GM12878 (cell line): Measurements from ENCODE around the gene CEP89. TPM values are rescaled to one million over a fixed set of nuclear protein-coding genes. Genes with fewer than 3 reads are reported as not detected.

Experiments used
- ATAC-seq: fragments of 200-7000 bp; cut with Tn5 transposase; 3 replicates; pipeline ENCODE4 v1.9.1; 2020; ENCODE audit warnings: mild to moderate bottlenecking, moderate library complexity
- BruUV-seq: library from RNA; stranded (reverse); fragments of 400-500 nt; replicated peaks from 2 replicates; lab custom pipeline; 2021; lab: Mats Ljungman, UMichigan
- CTCF ChIA-PET: fragments of 300-600 bp; sonication (Branson Sonifier 250); formaldehyde crosslinking; extraction: SDS; loops from one replicate; lab custom pipeline; 2021; ENCODE audit warnings: inconsistent platforms; lab: Yijun Ruan, JAX
- POLR2A ChIA-PET: fragments of 350-600 bp; formaldehyde crosslinking; extraction: SDS; loops from one replicate; lab custom pipeline; 2021; ENCODE audit warnings: inconsistent platforms; lab: Charles Lee
- RAD21 ChIA-PET: fragments of 300-600 bp; sonication (Branson Sonifier 250); formaldehyde crosslinking; loops from one replicate; lab custom pipeline; 2023; ENCODE audit warnings: antibody characterized with exemption; ENCODE audit not compliant: unreplicated experiment; lab: Charles Lee
- SMC1A ChIA-PET: fragments of 300-600 bp; sonication (Branson Sonifier 250); formaldehyde crosslinking; loops from one replicate; lab custom pipeline; 2023; ENCODE audit not compliant: unreplicated experiment, uncharacterized antibody; lab: Charles Lee
- DNase-seq: peaks from one replicate; pipeline ENCODE4 v3.0.0-alpha.2; 2011; ENCODE audit warnings: low read depth, low spot score
- FAIRE-seq: peaks from 3 replicates; lab custom pipeline; 2011; peaks lifted over from hg19 to GRCh38; lab: Jason Lieb, UNC
- H2AFZ ChIP-seq: 2 replicates; pipeline ENCODE4 v1.6.0; 2011; ENCODE audit warnings: low read depth, low read length, control low read depth; ENCODE audit not compliant: control insufficient read depth
- H3K27ac ChIP-seq: 2 replicates; pipeline ENCODE4 v1.5.1; 2011; ENCODE audit warnings: control low read depth; ENCODE audit not compliant: control insufficient read depth, insufficient read depth
- H3K27me3 ChIP-seq, 2 experiments: replicated peaks in 1 of 2; 2 replicates each; pipeline versions ENCODE4 v1.6.0 to v1.6.1; 2011; ENCODE audit warnings: low read length in 1 of 2; ENCODE audit not compliant: control insufficient read depth in 2 of 2, insufficient read depth in 2 of 2
- H3K36me3 ChIP-seq, 2 experiments: 2 replicates each; pipeline ENCODE4 v1.5.1; 2011; ENCODE audit warnings: low read length in 1 of 2; ENCODE audit not compliant: control insufficient read depth in 2 of 2, insufficient read depth in 2 of 2
- H3K4me1 ChIP-seq: 2 replicates; pipeline ENCODE4 v1.6.1; 2011; ENCODE audit warnings: mild to moderate bottlenecking, low read length, moderate library complexity, mixed read lengths; ENCODE audit not compliant: control insufficient read depth, insufficient read depth
- H3K4me2 ChIP-seq: 2 replicates; pipeline ENCODE4 v1.6.0; 2011; ENCODE audit warnings: control low read depth; ENCODE audit not compliant: control insufficient read depth, insufficient read depth
- H3K4me3 ChIP-seq: fragments of 200-600 bp; sonication (generic); 2 replicates; pipeline ENCODE4 v1.5.1; 2016
- H3K79me2 ChIP-seq: 2 replicates; pipeline ENCODE4 v1.6.0; 2011; ENCODE audit warnings: low read length; ENCODE audit not compliant: control insufficient read depth, insufficient read depth
- H3K9ac ChIP-seq: 2 replicates; pipeline ENCODE4 v1.8.0; 2011; ENCODE audit warnings: low read length, control low read depth, mixed read lengths; ENCODE audit not compliant: control insufficient read depth, insufficient read depth
- H3K9me3 ChIP-seq: replicated peaks from 3 replicates; pipeline ENCODE4 v1.5.1; 2011; ENCODE audit warnings: mild to moderate bottlenecking, low read length; ENCODE audit not compliant: control insufficient read depth, insufficient read depth
- H4K20me1 ChIP-seq: 2 replicates; pipeline ENCODE4 v1.6.0; 2011; ENCODE audit not compliant: control insufficient read depth, insufficient read depth
- CHD1 ChIP-seq: IDR thresholded peaks from 2 replicates; pipeline ENCODE4 v1.6.1; 2012; ENCODE audit warnings: low read depth, low read length, improper control_type of control experiment
- CHD2 ChIP-seq: IDR thresholded peaks from 2 replicates; pipeline ENCODE4 v1.6.1; 2011; ENCODE audit warnings: low read depth, low read length, improper control_type of control experiment, borderline replicate concordance
- CHD4 ChIP-seq: fragments of 200-600 bp; sonication (generic); IDR thresholded peaks from 2 replicates; pipeline ENCODE4 v1.6.1; 2016; ENCODE audit warnings: mild to moderate bottlenecking
- EGR1 ChIP-seq, 2 experiments: IDR thresholded peaks; 1 replicate in 1 of 2; 2 replicates in 1 of 2; pipeline ENCODE4 v1.6.1; 2011 to 2012; ENCODE audit warnings: low read depth in 2 of 2, low read length in 2 of 2, borderline replicate concordance in 1 of 2, mild to moderate bottlenecking in 1 of 2, moderate library complexity in 1 of 2
- FOS ChIP-seq: IDR thresholded peaks from 3 replicates; pipeline ENCODE4 v1.6.1; 2011; ENCODE audit warnings: borderline replicate concordance; ENCODE audit not compliant: insufficient read length; ENCODE audit errors: extremely low read depth
- MLLT1 ChIP-seq: fragments of 450-650 bp; IDR thresholded peaks from 2 replicates; pipeline ENCODE4 v1.6.1; 2016; ENCODE audit warnings: mild to moderate bottlenecking
- NFYA ChIP-seq: IDR thresholded peaks from 2 replicates; pipeline ENCODE4 v1.6.1; 2011; ENCODE audit warnings: low read depth, mild to moderate bottlenecking, low read length, improper control_type of control experiment, borderline replicate concordance
- NR2F1 ChIP-seq: fragments of 450-650 bp; conservative IDR thresholded peaks from 2 replicates; pipeline ENCODE4 v1.6.1; 2017; ENCODE audit warnings: mild to moderate bottlenecking
- PML ChIP-seq: IDR thresholded peaks from 2 replicates; pipeline ENCODE4 v1.6.1; 2012; ENCODE audit warnings: low read length, inconsistent platforms
- POLR2AphosphoS5 ChIP-seq: IDR thresholded peaks from 2 replicates; pipeline ENCODE4 v1.6.1; 2011; ENCODE audit warnings: mild to moderate bottlenecking, low read length, inconsistent platforms
- SP1 ChIP-seq: IDR thresholded peaks from one replicate; pipeline ENCODE4 v1.6.1; 2011; ENCODE audit warnings: low read depth, low read length
- SREBF1 ChIP-seq: IDR thresholded peaks from 2 replicates; pipeline ENCODE4 v1.6.1; 2012; ENCODE audit warnings: mild to moderate bottlenecking, low read length
- SREBF2 ChIP-seq: IDR thresholded peaks from 2 replicates; pipeline ENCODE4 v1.6.1; 2012; ENCODE audit warnings: mild to moderate bottlenecking, low read length
- TCF12 ChIP-seq: IDR thresholded peaks from 2 replicates; pipeline ENCODE4 v1.6.1; 2011; ENCODE audit warnings: low read depth, mild to moderate bottlenecking, low read length
- ZNF622 ChIP-seq: fragments of 450-650 bp; IDR thresholded peaks from 2 replicates; pipeline ENCODE4 v1.6.1; 2017; ENCODE audit warnings: mild to moderate bottlenecking, inconsistent platforms
- WGBS: methylation state at CpG from one replicate; pipeline ENCODE4 v1.1.6; 2016; ENCODE audit warnings: low lambda C conversion rate; ENCODE audit not compliant: insufficient replicate concordance, insufficient coverage; ENCODE audit errors: missing lambda C conversion rate; 5-methylcytosine and 5-hydroxymethylcytosine counted together
- in situ Hi-C: fragments of 300-500 bp; cut with MboI; formaldehyde crosslinking; loops from 9 replicates; pipeline ENCODE4 v1.14.3; 2018; ENCODE audit warnings: mixed read lengths
- intact Hi-C: fragments of 100-400 bp; cut with micrococcal nuclease; formaldehyde crosslinking; loops from one replicate; pipeline ENCODE4 v1.14.2; 2022; ENCODE audit not compliant: unreplicated experiment
- polyA plus RNA-seq, 11 experiments: library from polyadenylated mRNA; depleted of rRNA in 4 of 11; unstranded in 6 of 11; stranded (reverse) in 5 of 11; fragments of >200 nt; fragmentation: Nextera tagmentation in 4 of 11; fragmentation: Illumina TruSeq in 1 of 11; extraction: Ambion mirVana in 4 of 11; extraction: Trizol in 1 of 11; gene quantifications; 1 replicate in 1 of 11; 2 replicates in 10 of 11; pipeline versions ENCODE4 v1.2.1 to v1.2.3, GENCODE V29; 2011 to 2016; ENCODE audit warnings: inconsistent platforms in 2 of 11, missing spikeins in 2 of 11, low read depth in 1 of 11
- total RNA-seq, 4 experiments: library from RNA; depleted of rRNA in 3 of 4; stranded (reverse); fragments of >200 nt in 3 of 4; fragmentation: Illumina TruSeq in 1 of 4; extraction: Trizol in 1 of 4; gene quantifications; 2 replicates each; pipeline versions ENCODE4 v1.2.1 to v1.2.3, GENCODE V29; 2013 to 2021
- TF ChIP-seq, protein P1 (sequence below): fragments of 450-650 bp; IDR thresholded peaks from 2 replicates; pipeline ENCODE4 v1.6.1; 2016; ENCODE audit warnings: mild to moderate bottlenecking, moderate library complexity, borderline replicate concordance
- TF ChIP-seq, protein P2 (sequence below): IDR thresholded peaks from 2 replicates; pipeline ENCODE4 v1.6.1; 2011; ENCODE audit warnings: low read depth, mild to moderate bottlenecking, low read length, moderate library complexity, borderline replicate concordance; ENCODE audit errors: extremely low read depth

Gene CEP89
- total and polyA plus RNA-seq, 10 of the 15 experiments (the other 5 are each of a cell fraction or from before 2014, with no cell fraction given): 6.0 to 19.3 (median 10.2) TPM

DNA sequence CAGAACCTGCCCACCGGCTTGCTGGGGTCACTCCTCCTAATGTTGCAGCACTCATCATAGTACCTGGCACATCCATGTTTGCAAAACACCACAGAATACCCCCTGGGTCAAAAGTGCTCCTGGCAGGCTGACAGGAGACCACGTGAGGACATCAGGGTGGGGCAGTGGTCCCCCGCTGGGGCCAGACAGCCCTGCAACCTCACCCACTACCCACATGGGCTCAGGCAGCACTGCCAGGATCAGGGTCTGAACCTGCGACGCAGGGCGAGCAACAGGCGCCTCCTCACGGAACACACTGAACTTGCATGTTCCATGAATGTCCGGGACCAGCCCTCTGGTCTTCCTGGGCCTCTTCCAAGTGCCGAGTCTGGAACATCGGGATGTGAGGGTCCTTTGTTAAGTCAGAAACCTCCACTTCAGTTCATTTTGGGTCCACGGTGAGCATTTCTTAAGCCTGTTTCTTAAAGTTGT lies 100.7 kb downstream of the CEP89 start:
- DNase-seq (no peak), FAIRE-seq (no peak), ATAC-seq (no peak)
- Histone ChIP-seq H3K4me3 (no peak overlapping the region), H3K9ac (no peak overlapping the region), H3K4me1 (no peaks in the 10 kb centered on the region), H3K27me3 (no peaks in the 10 kb centered on the region), H3K36me3 (no peaks in the 10 kb centered on the region), H3K27ac (no peak overlapping the region), H3K79me2 (no peaks in the 10 kb centered on the region), H4K20me1 (no peaks in the 10 kb centered on the region), H2AFZ (no peak overlapping the region), H3K9me3 (no peaks in the 10 kb centered on the region), H3K4me2 (no peak overlapping the region)
- 55% methylated on average over 12 of the region's 12 CpGs for WGBS
- no TSS peak for BruUV-seq
- ChIA-PET RAD21 (no interaction called here), SMC1A (interaction anchor here (0.7 kb wide), 1 partner anchor 26 kb away, joined by 3 read pairs; no protein-coding TSS in a partner anchor), POLR2A (no interaction called here), CTCF (no interaction called here)
- in situ Hi-C loops: no loop called here
- intact Hi-C loops: no loop called here
- TF ChIP-seq, protein P1, sequence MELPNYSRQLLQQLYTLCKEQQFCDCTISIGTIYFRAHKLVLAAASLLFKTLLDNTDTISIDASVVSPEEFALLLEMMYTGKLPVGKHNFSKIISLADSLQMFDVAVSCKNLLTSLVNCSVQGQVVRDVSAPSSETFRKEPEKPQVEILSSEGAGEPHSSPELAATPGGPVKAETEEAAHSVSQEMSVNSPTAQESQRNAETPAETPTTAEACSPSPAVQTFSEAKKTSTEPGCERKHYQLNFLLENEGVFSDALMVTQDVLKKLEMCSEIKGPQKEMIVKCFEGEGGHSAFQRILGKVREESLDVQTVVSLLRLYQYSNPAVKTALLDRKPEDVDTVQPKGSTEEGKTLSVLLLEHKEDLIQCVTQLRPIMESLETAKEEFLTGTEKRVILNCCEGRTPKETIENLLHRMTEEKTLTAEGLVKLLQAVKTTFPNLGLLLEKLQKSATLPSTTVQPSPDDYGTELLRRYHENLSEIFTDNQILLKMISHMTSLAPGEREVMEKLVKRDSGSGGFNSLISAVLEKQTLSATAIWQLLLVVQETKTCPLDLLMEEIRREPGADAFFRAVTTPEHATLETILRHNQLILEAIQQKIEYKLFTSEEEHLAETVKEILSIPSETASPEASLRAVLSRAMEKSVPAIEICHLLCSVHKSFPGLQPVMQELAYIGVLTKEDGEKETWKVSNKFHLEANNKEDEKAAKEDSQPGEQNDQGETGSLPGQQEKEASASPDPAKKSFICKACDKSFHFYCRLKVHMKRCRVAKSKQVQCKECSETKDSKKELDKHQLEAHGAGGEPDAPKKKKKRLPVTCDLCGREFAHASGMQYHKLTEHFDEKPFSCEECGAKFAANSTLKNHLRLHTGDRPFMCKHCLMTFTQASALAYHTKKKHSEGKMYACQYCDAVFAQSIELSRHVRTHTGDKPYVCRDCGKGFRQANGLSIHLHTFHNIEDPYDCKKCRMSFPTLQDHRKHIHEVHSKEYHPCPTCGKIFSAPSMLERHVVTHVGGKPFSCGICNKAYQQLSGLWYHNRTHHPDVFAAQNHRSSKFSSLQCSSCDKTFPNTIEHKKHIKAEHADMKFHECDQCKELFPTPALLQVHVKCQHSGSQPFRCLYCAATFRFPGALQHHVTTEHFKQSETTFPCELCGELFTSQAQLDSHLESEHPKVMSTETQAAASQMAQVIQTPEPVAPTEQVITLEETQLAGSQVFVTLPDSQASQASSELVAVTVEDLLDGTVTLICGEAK: no peak
- TF ChIP-seq, protein P2, sequence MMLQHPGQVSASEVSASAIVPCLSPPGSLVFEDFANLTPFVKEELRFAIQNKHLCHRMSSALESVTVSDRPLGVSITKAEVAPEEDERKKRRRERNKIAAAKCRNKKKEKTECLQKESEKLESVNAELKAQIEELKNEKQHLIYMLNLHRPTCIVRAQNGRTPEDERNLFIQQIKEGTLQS: no peak
- TF ChIP-seq MLLT1: no peak
- TF ChIP-seq SREBF1: no peak
- no peak for TF ChIP-seq SP1
- no peak for TF ChIP-seq SREBF2
- TF ChIP-seq FOS: no peak
- no peak for TF ChIP-seq EGR1 (IDR thresholded peaks at IDR 0.05; ENCODE audit: borderline replicate concordance in 1 of 2, low read depth in 2 of 2, low read length in 2 of 2)
- no peak for TF ChIP-seq NFYA
- TF ChIP-seq ZNF622: no peak
- no peak for TF ChIP-seq CHD2
- no peak for TF ChIP-seq PML
- no peak for TF ChIP-seq TCF12
- no peak for TF ChIP-seq CHD1
- TF ChIP-seq CHD4: no peak
- TF ChIP-seq NR2F1: no peak
- no peak for TF ChIP-seq POLR2AphosphoS5
